Measurements from ENCODE around the gene HS1BP3. TPM values are rescaled to one million over a fixed set of nuclear protein-coding genes. Genes with fewer than 3 reads are reported as not detected.

HS1BP3 gene
- total and polyA plus RNA-seq, 9 of the 15 experiments (the other 6 are each of a cell fraction or from before 2014, with no cell fraction given): 0.41 to 8.3 (median 5.9) TPM

DNA sequence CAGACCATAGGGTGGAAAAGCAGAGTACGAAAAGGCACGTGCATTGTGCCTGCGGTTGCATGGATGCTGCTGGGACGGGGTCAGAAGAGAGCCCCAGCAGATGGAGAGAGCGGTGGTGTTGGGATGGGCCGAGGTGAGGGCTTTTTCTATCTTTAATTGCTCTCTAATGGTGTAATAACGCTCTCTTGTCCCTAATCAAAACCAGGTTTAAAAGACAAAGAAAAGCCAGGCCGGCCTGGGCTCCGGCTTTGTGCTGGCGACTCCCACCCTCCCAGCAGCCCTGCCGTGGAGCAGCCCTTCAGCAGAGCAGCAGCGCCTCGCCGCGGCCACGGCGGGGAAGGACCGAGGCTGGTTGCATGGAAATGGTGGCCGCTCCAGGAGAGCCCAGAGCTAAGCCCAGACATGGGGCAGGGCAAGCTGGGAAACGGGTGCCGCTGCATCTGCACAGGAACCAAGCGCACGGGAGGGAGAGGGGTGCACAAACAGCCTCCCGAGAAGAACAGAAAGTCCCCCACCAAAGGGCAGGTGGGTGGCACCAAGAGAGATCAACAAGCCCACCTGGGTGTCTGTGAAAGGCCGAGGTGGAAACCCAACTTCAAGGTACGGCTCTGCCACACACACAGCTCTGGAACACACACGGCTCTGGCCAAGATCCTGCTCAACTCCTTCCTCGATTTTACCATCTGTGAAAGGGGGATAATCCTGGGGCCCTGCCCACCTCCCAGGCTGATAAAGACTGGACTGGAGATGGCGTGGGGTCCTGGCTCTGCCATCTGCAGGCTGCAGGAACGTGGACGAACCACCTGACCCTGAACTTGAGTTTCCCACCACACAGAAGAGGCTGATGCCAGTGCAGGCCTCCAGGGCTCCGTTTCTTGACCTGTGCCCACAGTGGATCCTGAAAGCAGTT, 15.0 kb downstream of the HS1BP3 start (continued):
- TF ChIP-seq, protein P1, sequence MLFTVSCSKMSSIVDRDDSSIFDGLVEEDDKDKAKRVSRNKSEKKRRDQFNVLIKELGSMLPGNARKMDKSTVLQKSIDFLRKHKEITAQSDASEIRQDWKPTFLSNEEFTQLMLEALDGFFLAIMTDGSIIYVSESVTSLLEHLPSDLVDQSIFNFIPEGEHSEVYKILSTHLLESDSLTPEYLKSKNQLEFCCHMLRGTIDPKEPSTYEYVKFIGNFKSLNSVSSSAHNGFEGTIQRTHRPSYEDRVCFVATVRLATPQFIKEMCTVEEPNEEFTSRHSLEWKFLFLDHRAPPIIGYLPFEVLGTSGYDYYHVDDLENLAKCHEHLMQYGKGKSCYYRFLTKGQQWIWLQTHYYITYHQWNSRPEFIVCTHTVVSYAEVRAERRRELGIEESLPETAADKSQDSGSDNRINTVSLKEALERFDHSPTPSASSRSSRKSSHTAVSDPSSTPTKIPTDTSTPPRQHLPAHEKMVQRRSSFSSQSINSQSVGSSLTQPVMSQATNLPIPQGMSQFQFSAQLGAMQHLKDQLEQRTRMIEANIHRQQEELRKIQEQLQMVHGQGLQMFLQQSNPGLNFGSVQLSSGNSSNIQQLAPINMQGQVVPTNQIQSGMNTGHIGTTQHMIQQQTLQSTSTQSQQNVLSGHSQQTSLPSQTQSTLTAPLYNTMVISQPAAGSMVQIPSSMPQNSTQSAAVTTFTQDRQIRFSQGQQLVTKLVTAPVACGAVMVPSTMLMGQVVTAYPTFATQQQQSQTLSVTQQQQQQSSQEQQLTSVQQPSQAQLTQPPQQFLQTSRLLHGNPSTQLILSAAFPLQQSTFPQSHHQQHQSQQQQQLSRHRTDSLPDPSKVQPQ (CRISPR knock-in tag; IDR thresholded peaks at IDR 0.05; ENCODE audit: borderline replicate concordance): no peak
- peak; percentile 99 for TF ChIP-seq SMC3 (conservative IDR thresholded peaks at IDR 0.05; ENCODE audit: insufficient read depth, low read depth, low read length)
- TF ChIP-seq, protein P2, sequence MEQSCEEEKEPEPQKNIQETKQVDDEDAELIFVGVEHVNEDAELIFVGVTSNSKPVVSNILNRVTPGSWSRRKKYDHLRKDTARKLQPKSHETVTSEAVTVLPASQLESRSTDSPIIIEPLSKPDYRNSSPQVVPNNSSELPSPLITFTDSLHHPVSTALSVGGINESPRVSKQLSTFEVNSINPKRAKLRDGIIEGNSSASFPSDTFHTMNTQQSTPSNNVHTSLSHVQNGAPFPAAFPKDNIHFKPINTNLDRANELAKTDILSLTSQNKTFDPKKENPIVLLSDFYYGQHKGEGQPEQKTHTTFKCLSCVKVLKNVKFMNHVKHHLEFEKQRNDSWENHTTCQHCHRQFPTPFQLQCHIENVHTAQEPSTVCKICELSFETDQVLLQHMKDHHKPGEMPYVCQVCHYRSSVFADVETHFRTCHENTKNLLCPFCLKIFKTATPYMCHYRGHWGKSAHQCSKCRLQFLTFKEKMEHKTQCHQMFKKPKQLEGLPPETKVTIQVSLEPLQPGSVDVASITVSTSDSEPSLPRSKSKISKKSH (CRISPR knock-in tag; IDR thresholded peaks at IDR 0.05): no peak
- TF ChIP-seq RCOR1 (IDR thresholded peaks at IDR 0.05; ENCODE audit: borderline replicate concordance in 1 of 2, low read depth in 2 of 2, low read length in 2 of 2): 0 out of 4 replicates have a peak, but pooled peaks of 1 of the 2 experiments have one; percentile 42
- no peak for TF ChIP-seq GTF2F1 (IDR thresholded peaks at IDR 0.05; ENCODE audit: low read depth, low read length)
- TF ChIP-seq, protein P3, sequence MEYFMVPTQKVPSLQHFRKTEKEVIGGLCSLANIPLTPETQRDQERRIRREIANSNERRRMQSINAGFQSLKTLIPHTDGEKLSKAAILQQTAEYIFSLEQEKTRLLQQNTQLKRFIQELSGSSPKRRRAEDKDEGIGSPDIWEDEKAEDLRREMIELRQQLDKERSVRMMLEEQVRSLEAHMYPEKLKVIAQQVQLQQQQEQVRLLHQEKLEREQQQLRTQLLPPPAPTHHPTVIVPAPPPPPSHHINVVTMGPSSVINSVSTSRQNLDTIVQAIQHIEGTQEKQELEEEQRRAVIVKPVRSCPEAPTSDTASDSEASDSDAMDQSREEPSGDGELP (CRISPR knock-in tag; IDR thresholded peaks at IDR 0.05; ENCODE audit: borderline replicate concordance): no peak; the same call in 1 of the 2 replicates
- TF ChIP-seq ZNF507 (tag; conservative IDR thresholded peaks at IDR 0.05): no peak
- TF ChIP-seq HIVEP1 (CRISPR knock-in tag; IDR thresholded peaks at IDR 0.05): 0 out of 2 replicates have a peak, but pooled peaks have one; percentile 37
- TF ChIP-seq PHB2 (IDR thresholded peaks at IDR 0.05; ENCODE audit: low read depth): no peak
- TF ChIP-seq ZNF175 (CRISPR knock-in tag; IDR thresholded peaks at IDR 0.05; ENCODE audit: low read depth): no peak
- TF ChIP-seq CBX8 (IDR thresholded peaks at IDR 0.05; ENCODE audit: borderline replicate concordance, extremely low read depth, low read depth, low read length, poor library complexity, severe bottlenecking): no peak
- no peak for TF ChIP-seq MAFF (IDR thresholded peaks at IDR 0.05; ENCODE audit: low read length)
- TF ChIP-seq, protein P4, sequence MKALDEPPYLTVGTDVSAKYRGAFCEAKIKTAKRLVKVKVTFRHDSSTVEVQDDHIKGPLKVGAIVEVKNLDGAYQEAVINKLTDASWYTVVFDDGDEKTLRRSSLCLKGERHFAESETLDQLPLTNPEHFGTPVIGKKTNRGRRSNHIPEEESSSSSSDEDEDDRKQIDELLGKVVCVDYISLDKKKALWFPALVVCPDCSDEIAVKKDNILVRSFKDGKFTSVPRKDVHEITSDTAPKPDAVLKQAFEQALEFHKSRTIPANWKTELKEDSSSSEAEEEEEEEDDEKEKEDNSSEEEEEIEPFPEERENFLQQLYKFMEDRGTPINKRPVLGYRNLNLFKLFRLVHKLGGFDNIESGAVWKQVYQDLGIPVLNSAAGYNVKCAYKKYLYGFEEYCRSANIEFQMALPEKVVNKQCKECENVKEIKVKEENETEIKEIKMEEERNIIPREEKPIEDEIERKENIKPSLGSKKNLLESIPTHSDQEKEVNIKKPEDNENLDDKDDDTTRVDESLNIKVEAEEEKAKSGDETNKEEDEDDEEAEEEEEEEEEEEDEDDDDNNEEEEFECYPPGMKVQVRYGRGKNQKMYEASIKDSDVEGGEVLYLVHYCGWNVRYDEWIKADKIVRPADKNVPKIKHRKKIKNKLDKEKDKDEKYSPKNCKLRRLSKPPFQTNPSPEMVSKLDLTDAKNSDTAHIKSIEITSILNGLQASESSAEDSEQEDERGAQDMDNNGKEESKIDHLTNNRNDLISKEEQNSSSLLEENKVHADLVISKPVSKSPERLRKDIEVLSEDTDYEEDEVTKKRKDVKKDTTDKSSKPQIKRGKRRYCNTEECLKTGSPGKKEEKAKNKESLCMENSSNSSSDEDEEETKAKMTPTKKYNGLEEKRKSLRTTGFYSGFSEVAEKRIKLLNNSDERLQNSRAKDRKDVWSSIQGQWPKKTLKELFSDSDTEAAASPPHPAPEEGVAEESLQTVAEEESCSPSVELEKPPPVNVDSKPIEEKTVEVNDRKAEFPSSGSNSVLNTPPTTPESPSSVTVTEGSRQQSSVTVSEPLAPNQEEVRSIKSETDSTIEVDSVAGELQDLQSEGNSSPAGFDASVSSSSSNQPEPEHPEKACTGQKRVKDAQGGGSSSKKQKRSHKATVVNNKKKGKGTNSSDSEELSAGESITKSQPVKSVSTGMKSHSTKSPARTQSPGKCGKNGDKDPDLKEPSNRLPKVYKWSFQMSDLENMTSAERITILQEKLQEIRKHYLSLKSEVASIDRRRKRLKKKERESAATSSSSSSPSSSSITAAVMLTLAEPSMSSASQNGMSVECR (CRISPR knock-in tag; IDR thresholded peaks at IDR 0.05): 0 out of 2 replicates have a peak, but pooled peaks have one; percentile 41
- no peak for TF ChIP-seq CBX5 (IDR thresholded peaks at IDR 0.05; ENCODE audit: borderline replicate concordance, low read depth)
- TF ChIP-seq ZNF436 (CRISPR knock-in tag; IDR thresholded peaks at IDR 0.05): no peak
- no peak for TF ChIP-seq ZNF212 (CRISPR knock-in tag; IDR thresholded peaks at IDR 0.05)
- TF ChIP-seq MTA2 (IDR thresholded peaks at IDR 0.05; ENCODE audit: low read depth): no peak
